NOMO-1 treated with dmso at 0.1 percent for 144 hours (cell line): ENCODE data around the gene KAZN.

Experiments
- DNase-seq: peaks from one replicate; lab custom pipeline; 2025; ENCODE audit not compliant: unreplicated experiment; lab: John Stamatoyannopoulos, UW

The KAZN gene

GRCh38 chr1:14875524-14876509 is 277.3 kb downstream of the KAZN start:
- DNase-seq: no peak

- no peak for DNase-seq
These were observed 278.3 kb downstream of the KAZN start for GRCh38 chr1:14876747-14877146.

- DNase-seq: no peak
These were observed 278.7 kb downstream of the KAZN start for GRCh38 chr1:14877224-14877623.

- no peak for DNase-seq
These were observed 279.6 kb downstream of the KAZN start for GRCh38 chr1:14878124-14878523.

- DNase-seq: no peak
These were observed 280.5 kb downstream of the KAZN start for GRCh38 chr1:14878951-14879350.

GRCh38 chr1:14880456-14881316 is 282.2 kb downstream of the KAZN start:
- no peak for DNase-seq

DNA sequence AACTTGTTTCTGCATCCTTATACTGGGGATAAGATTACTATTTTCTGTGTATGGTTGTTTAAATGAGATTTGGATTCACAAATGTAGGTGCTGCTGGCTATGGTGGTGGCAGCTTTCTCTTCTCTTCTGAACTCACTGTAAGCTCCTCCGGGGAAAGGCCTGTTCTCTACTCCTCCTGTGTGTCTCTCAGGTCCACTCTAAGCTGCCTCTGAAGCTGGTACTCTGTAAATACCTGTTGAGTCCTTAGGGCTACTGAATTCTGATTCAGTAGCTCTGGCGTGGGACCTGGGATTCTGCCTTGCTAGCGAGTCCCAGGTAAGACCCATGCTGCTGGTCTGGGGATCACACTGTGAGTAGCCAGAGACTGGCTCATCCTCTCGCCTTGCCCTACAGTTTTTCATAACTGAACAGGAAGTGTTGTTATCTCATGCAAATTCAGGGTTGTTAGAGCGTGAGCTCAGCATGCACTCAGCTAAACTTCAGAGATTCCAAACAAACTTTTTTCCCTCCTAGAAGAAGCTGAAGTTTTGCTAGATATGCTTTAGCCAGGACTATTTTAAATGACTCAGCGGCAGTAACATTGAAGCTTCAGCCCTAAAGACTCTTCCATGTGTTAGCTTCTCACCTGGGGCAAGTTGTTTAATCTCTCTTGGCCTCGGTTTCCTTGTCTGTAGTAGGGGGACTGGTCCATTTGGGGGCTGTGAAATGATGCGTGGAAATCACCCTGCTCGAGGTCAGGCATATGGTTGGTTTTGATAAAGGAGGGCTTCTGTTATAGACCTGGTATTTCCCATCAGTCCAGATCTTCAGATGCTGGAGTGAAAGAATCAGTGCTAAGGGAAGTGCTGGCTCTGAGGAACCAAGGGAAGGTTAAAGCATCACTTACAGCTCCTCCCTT is 283.5 kb downstream of the KAZN start:
- no peak for DNase-seq

- no peak for DNase-seq
These were observed 286.2 kb downstream of the KAZN start for GRCh38 chr1:14884614-14885175.

DNA sequence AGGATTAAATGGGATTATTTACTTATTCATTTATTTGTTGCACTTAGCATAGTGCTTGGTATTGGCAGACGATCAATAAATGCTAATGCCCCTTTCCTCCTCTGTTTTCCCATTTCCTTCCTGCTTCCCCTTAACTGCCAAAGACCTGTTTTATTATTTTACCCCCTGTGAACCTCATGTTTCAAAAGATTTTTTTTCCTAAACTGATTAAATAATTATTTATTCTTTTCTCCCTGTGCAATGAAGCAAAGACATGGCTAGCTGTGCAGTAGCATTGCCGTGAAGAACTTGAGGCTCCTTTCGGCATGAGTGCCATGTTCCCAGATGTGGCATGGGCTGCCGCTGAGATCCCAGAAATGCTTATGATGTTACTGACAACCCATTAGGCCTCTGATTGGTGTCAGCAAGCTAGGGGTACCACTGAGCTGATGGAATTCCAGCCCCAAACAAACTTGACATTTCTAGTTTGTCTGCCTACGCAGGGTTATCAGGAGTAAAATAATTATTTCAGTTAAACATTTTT is 288.6 kb downstream of the KAZN start:
- no peak for DNase-seq

DNA sequence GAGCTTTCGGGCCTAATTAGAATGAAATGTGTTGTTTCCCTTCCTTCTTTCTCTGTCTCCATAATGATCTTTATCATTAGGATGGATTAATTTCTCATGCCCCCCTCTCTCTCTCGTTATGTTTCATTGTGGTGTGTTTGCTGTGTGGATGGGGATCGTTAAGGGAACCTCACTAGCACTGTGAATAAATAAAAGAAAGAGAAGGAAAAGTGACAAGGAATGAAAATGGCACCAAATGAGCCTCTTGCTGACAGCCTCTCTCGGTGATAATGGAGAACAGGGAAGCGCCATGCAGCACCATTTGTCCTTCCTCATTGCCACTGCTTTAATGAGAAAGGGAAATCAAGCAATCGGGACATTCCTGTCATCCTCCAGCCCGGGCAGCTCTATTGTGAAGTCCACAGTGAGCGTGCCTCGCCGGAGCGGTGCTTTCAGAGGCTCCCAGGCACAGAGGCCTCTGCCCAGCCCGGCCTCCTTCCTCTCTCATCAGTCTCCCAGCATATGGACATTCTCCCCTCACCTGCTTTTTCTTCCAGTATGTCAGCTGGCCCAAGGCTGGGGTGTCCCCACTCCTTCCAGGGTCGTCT is 289.4 kb downstream of the KAZN start:
- no peak for DNase-seq

DNA sequence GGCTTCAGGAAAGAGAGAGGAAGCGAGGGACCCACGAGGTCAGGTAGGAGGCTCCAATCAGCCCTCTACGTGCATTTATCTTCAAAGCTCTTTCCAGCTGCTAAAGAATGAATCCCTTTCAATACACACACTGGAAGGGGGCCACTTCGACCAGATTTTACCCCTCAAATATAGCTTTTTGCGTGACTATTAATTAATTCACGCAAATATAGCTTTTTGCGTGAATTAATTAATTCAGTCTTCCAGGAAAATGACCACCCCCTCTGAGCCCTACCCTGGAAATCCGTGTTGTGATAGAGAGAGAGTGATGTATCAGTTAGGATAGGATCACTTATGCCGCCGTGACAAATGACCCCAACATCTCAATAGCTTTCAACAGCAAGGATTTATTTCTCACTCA is 289.9 kb downstream of the KAZN start:
- DNase-seq: no peak

DNA sequence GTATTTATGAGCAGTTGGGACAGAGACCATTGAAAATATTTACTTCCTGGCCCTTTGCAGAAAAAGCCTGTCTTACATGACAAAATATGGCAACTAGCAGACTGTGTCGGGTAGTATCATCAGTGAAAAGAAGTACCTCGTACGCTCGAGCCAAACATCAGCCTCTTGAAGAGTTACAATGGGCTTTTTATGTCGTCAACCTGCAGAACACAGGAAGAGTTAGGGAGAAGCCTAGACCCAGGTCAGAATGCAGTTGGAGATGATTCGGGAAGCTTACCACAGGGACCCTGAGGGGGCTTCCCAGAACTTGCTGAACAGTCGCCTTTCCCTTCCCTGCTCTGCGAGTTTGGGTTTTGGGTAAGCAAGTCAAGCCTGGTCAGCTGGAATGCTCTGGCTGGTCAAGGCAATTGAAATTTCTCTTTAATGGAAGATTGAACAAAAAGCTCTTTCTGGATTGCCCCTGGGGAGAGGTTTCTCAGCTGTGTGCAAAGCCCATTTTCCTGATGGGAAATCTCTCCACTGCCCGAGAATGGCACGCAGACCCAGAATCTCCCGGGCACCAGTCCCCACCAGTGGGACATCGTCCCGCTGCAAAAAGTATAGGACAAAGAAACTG is 291.4 kb downstream of the KAZN start:
- no peak for DNase-seq

DNA sequence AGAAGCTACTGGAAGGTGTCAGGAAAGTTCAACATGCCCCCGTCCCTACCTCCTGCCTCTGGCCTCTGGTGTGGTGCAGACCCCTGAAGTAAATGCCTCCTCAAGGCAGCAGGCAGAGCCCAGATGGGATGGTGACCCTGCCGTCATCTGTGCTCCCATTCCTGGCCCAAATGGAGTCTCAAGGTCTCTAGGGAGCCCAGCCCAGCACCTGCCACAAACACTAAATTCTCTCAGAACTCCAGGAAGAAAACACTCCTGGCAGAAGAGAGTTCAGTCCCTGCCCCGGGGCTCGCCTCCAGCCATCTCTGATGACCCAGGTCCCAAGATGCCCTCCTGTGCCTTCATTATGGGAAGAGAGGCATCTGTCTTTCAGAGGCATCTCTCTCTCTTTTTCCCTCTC is 293.5 kb downstream of the KAZN start:
- DNase-seq: no peak

GRCh38 chr1:14894811-14895560 is 296.5 kb downstream of the KAZN start:
- DNase-seq: no peak

GRCh38 chr1:14895727-14896126 is 297.2 kb downstream of the KAZN start:
- no peak for DNase-seq

DNA sequence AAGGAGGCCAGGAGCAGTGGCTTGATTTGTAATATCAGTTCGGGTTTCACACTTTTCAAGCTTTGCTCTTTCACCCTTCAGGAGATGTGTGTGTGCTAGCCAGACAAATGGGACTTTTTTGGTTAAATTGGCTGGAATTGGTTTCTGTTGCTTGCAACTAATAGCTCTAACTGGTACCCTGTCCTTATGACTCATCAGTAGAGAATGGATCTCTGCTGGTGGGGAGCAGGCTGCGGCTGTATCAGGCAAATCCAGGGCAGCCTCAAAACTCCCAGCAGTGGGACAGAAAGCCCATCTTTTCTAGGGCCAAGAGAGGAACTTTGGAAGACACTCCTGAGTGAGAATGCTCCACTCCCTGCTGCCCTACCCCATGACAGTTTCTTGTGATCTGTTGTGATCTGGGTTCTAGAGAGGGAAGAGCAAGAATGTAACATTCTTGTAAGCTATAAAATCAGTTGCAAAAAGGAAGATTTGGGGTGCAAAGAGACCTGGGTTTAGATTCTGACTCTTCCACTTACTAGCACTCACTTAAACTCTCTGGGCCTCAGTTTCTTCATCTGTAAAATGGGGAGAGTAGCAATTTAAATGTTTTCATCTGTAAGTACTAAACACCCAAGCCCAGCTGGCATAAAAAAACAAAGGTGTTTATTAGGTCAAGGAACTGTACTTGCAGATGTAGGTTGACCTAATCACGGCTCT is 298.0 kb downstream of the KAZN start:
- no peak for DNase-seq

DNA sequence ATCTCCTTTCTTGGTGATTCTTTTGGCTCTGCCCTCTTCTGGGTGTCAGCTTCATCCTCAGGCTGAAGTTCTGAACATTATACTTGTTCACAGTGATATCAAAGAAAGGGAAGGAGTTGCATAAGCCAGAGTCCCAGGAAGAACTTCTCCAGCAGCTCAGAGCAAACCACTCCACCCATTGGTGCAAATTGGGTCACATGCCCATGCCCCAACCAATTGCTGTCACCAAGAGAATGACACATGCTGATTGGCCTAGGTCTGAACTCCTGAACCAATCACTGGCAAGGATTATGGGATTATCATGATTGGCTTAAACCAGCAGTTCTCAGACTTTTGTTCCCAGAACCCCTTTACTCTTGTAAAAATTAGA is 298.6 kb downstream of the KAZN start:
- no peak for DNase-seq

DNA sequence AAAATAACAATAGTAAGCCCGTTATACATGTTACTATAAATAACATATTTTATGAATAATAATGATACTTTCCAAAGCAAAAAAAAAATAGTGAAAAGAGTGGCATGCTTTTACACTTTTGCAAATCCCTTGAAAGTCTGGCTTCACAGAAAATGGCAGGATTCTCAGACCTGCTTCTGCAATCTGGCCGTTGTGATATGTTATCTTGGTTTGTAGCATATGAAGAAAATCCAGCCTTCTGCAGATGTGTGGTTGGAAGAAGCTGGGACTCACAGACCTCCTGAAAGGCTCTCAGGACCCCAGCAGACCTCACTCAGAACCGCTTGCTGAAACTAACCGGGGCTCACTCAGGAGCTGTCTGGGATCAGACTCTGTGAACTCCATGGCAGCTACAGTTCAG is 299.1 kb downstream of the KAZN start:
- DNase-seq: no peak
